ENCODE results near the gene GABRG3.
A peak's percentile ranks its signal among the peaks of the same experiment; 100 is the strongest.

The GABRG3 gene

GRCh38 chr15:27461181-27461580 lies 490.2 kb downstream of the GABRG3 start:
- no peak for DNase-seq (ENCODE audit: low read depth in 2 of 2)

GRCh38 chr15:27463525-27464088 lies 492.6 kb downstream of the GABRG3 start:
- no peak for DNase-seq (ENCODE audit: low read depth in 2 of 2)

- DNase-seq (ENCODE audit: low read depth in 2 of 2), result no peak
Observed at GRCh38 chr15:27464941-27465612, 494.1 kb downstream of the GABRG3 start.

GRCh38 chr15:27466758-27467157 lies 495.8 kb downstream of the GABRG3 start:
- DNase-seq (ENCODE audit: low read depth in 2 of 2), result no peak

- DNase-seq (ENCODE audit: low read depth in 2 of 2), result no peak
Observed at GRCh38 chr15:27468151-27468591, 497.2 kb downstream of the GABRG3 start.

- DNase-seq (ENCODE audit: low read depth in 2 of 2), result no peak
Observed at GRCh38 chr15:27473845-27474244, 502.9 kb downstream of the GABRG3 start.

GRCh38 chr15:27475395-27475794 lies 504.4 kb downstream of the GABRG3 start:
- DNase-seq (ENCODE audit: low read depth in 2 of 2), result no peak

- DNase-seq (ENCODE audit: low read depth in 2 of 2), result no peak
Observed at GRCh38 chr15:27479296-27480140, 508.5 kb downstream of the GABRG3 start.

- no peak for DNase-seq (ENCODE audit: low read depth in 2 of 2)
Observed at GRCh38 chr15:27480141-27480530, 509.2 kb downstream of the GABRG3 start.

GRCh38 chr15:27480642-27481041 lies 509.7 kb downstream of the GABRG3 start:
- DNase-seq (ENCODE audit: low read depth in 2 of 2), result no peak

- no peak for DNase-seq (ENCODE audit: low read depth in 2 of 2)
Observed at GRCh38 chr15:27481768-27482167, 510.8 kb downstream of the GABRG3 start.

- no peak for DNase-seq (ENCODE audit: low read depth in 2 of 2)
Observed at GRCh38 chr15:27482287-27482686, 511.3 kb downstream of the GABRG3 start.

GRCh38 chr15:27483124-27483523 lies 512.1 kb downstream of the GABRG3 start:
- no peak for DNase-seq (ENCODE audit: low read depth in 2 of 2)

- no peak for DNase-seq (ENCODE audit: low read depth in 2 of 2)
Observed at GRCh38 chr15:27485265-27485664, 514.3 kb downstream of the GABRG3 start.

GRCh38 chr15:27486051-27486450 lies 515.1 kb downstream of the GABRG3 start:
- peak; percentile 20 to 21 for DNase-seq (ENCODE audit: low read depth in 2 of 2)

GRCh38 chr15:27486683-27487647 lies 516.0 kb downstream of the GABRG3 start:
- peak; percentile 59 for DNase-seq (ENCODE audit: low read depth in 2 of 2)

- no peak for DNase-seq (ENCODE audit: low read depth in 2 of 2)
Observed at GRCh38 chr15:27487846-27488245, 516.9 kb downstream of the GABRG3 start.

GRCh38 chr15:27490867-27491595 lies 520.0 kb downstream of the GABRG3 start:
- DNase-seq (ENCODE audit: low read depth in 2 of 2), result no peak

- DNase-seq (ENCODE audit: low read depth in 2 of 2), result peak; percentile 24 to 25
Observed at GRCh38 chr15:27491666-27492621, 521.0 kb downstream of the GABRG3 start.

Data from fibroblast of skin of left quadriceps (primary cell).